OCI-LY3 (cell line): ENCODE results near the gene SLC6A6.

Experiments
- H2AFZ ChIP-seq: fragments of 200-600, 300-600 bp; shearing (Covaris generic); 2 replicates; pipeline ENCODE4 v1.6.0; 2014; ENCODE audit warnings: antibody characterized with exemption, low read depth, low read length
- H3K27ac ChIP-seq: fragments of 200-600, 300-600 bp; sonication (generic); 2 replicates; pipeline ENCODE4 v1.5.1; 2014; ENCODE audit warnings: mild to moderate bottlenecking, low read length, moderate library complexity, mixed read lengths
- H3K27me3 ChIP-seq: fragments of 200-600, 300-600 bp; sonication (generic); 2 replicates; pipeline ENCODE4 v1.6.1; 2014; ENCODE audit warnings: low read depth, low read length, mixed read lengths
- H3K36me3 ChIP-seq: fragments of 200-600, 300-600 bp; sonication (generic); replicated peaks from 2 replicates; pipeline ENCODE3; 2014; ENCODE audit warnings: low read depth, low read length, mixed read lengths
- H3K4me1 ChIP-seq: fragments of 300-600, 200-600 bp; sonication (generic); 2 replicates; pipeline ENCODE4 v1.6.1; 2014; ENCODE audit warnings: low read length, mixed read lengths
- H3K4me2 ChIP-seq: fragments of 200-600, 300-600 bp; sonication (generic); 2 replicates; pipeline ENCODE4 v1.6.1; 2014; ENCODE audit warnings: low read length, mixed read lengths
- H3K4me3 ChIP-seq: fragments of 300-600, 200-600 bp; sonication (generic); 2 replicates; pipeline ENCODE4 v1.5.1; 2014; ENCODE audit warnings: antibody characterized with exemption, mild to moderate bottlenecking, low read length, moderate library complexity
- H3K79me2 ChIP-seq: fragments of 300-600, 200-600 bp; shearing (Covaris generic); 2 replicates; pipeline ENCODE4 v1.6.1; 2014; ENCODE audit warnings: mild to moderate bottlenecking, low read length, mixed read lengths
- H3K9ac ChIP-seq: fragments of 300-600, 200-600 bp; shearing (Covaris generic); 2 replicates; pipeline ENCODE4 v1.6.0; 2014; ENCODE audit warnings: mild to moderate bottlenecking, low read length, moderate library complexity
- H3K9me3 ChIP-seq: fragments of 200-600, 300-600 bp; shearing (Covaris generic); 2 replicates; pipeline ENCODE4 v1.6.1; 2014; ENCODE audit warnings: low read length, mixed read lengths; ENCODE audit not compliant: insufficient read depth
- H4K20me1 ChIP-seq: fragments of 200-600, 300-600 bp; sonication (generic); 2 replicates; pipeline ENCODE4 v1.6.1; 2016; ENCODE audit warnings: low read length, mixed read lengths; ENCODE audit not compliant: insufficient read depth
- CTCF ChIP-seq: fragments of 200-600, 300-600 bp; sonication (generic); IDR thresholded peaks from 2 replicates; pipeline ENCODE4 v1.5.1; 2014; ENCODE audit warnings: antibody characterized with exemption, low read length, low read depth
- EZH2phosphoT487 ChIP-seq: fragments of 200-600 bp; shearing (Covaris generic); IDR thresholded peaks from 2 replicates; pipeline ENCODE4 v1.6.1; 2018; ENCODE audit warnings: antibody characterized with exemption, mixed run types, low read depth

Gene SLC6A6

GRCh38 chr3:14366915-14367823 lies 35.2 kb upstream of the SLC6A6 start:
- Histone ChIP-seq H4K20me1 (no peaks in the 10 kb centered on the region), H3K4me3 (no peak overlapping the region), H3K4me1 (peaks cover 5% of the 10 kb centered on the region; the same call in 1 of the 2 replicates), H3K9ac (no peak overlapping the region), H3K79me2 (no peaks in the 10 kb centered on the region), H3K27ac (no peak overlapping the region), H3K36me3 (no peaks in the 10 kb centered on the region), H2AFZ (no peak overlapping the region), H3K9me3 (no peaks in the 10 kb centered on the region), H3K27me3 (peaks cover 20% of the 10 kb centered on the region), H3K4me2 (no peak overlapping the region)
- TF ChIP-seq CTCF (no peak), EZH2phosphoT487 (no peak)

- H3K4me1 ChIP-seq, result peaks cover 5% of the 10 kb centered on the region; the same call in 1 of the 2 replicates
- H3K4me3 ChIP-seq, result no peak overlapping the region
- H3K27me3 ChIP-seq, result peaks cover 25% of the 10 kb centered on the region; the same call in 1 of the 2 replicates
- no peak overlapping the region for H3K9ac ChIP-seq
- no peak overlapping the region for H2AFZ ChIP-seq
- H3K9me3 ChIP-seq, result no peaks in the 10 kb centered on the region
- no peaks in the 10 kb centered on the region for H4K20me1 ChIP-seq
- no peaks in the 10 kb centered on the region for H3K36me3 ChIP-seq
- H3K27ac ChIP-seq, result no peak overlapping the region
- no peak overlapping the region for H3K4me2 ChIP-seq
- TF ChIP-seq EZH2phosphoT487 (no peak), CTCF (no peak)
- no peaks in the 10 kb centered on the region for H3K79me2 ChIP-seq
Observed at GRCh38 chr3:14368146-14368545, 34.3 kb upstream of the SLC6A6 start.

- no peak for TF ChIP-seq EZH2phosphoT487
- no peak for TF ChIP-seq CTCF
- no peak overlapping the region for H3K4me3 ChIP-seq
- peaks cover 3% of the 10 kb centered on the region; the same call in 1 of the 2 replicates for H3K4me1 ChIP-seq
- H3K9ac ChIP-seq, result no peak overlapping the region
- H3K9me3 ChIP-seq, result no peaks in the 10 kb centered on the region
- H3K4me2 ChIP-seq, result no peak overlapping the region
- H3K27me3 ChIP-seq, result peaks cover 23% of the 10 kb centered on the region; the same call in 1 of the 2 replicates
- no peak overlapping the region for H2AFZ ChIP-seq
- H3K27ac ChIP-seq, result no peak overlapping the region
- H4K20me1 ChIP-seq, result no peaks in the 10 kb centered on the region
- H3K79me2 ChIP-seq, result no peaks in the 10 kb centered on the region
- H3K36me3 ChIP-seq, result no peaks in the 10 kb centered on the region
Observed at GRCh38 chr3:14368885-14369284, 33.5 kb upstream of the SLC6A6 start.

- H3K27me3 ChIP-seq, result peaks cover 27% of the 10 kb centered on the region
- H3K36me3 ChIP-seq, result no peaks in the 10 kb centered on the region
- H3K9ac ChIP-seq, result no peak overlapping the region
- H3K4me2 ChIP-seq, result no peak overlapping the region
- H2AFZ ChIP-seq, result no peak overlapping the region
- no peak overlapping the region for H3K27ac ChIP-seq
- H3K4me1 ChIP-seq, result no peaks in the 10 kb centered on the region
- H3K9me3 ChIP-seq, result no peaks in the 10 kb centered on the region
- no peak overlapping the region for H3K4me3 ChIP-seq
- H3K79me2 ChIP-seq, result no peaks in the 10 kb centered on the region
- no peak for TF ChIP-seq EZH2phosphoT487
- peak; percentile 34; the same call in 1 of the 2 replicates for TF ChIP-seq CTCF
- no peaks in the 10 kb centered on the region for H4K20me1 ChIP-seq
Observed at GRCh38 chr3:14369675-14370669, 32.4 kb upstream of the SLC6A6 start.
